CD4-positive, alpha-beta T cell (primary cell): ENCODE measurements around the gene MMRN2. TPM values are rescaled to one million over a fixed set of nuclear protein-coding genes. Genes with fewer than 3 reads are reported as not detected.
"Not testable (repeated sequence)": the region's sequence is repeated elsewhere in the genome, so short reads cannot be mapped to it uniquely, and the experiment has no call there.

ENCODE experiments used
- ATAC-seq: fragments of 200-7000 bp; cut with Tn5 transposase; one replicate; pipeline ENCODE4 v1.10.0; 2022; ENCODE audit warnings: mild to moderate bottlenecking; ENCODE audit not compliant: poor library complexity
- CTCF ChIA-PET: fragments of 350-600 bp; sonication (Branson Sonifier 250); formaldehyde crosslinking; loops from one replicate; lab custom pipeline; 2021; ENCODE audit warnings: antibody characterized with exemption, inconsistent platforms; lab: Charles Lee
- POLR2A ChIA-PET: fragments of 350-600 bp; sonication (Branson Sonifier 250); formaldehyde crosslinking; loops from one replicate; lab custom pipeline; 2021; ENCODE audit warnings: antibody characterized with exemption, inconsistent platforms; lab: Charles Lee
- DNase-seq, 14 experiments: peaks; one replicate each; pipeline ENCODE4 v3.0.0-alpha.2; 2013 to 2020; ENCODE audit warnings: mixed read lengths in 2 of 14
- H3K27ac ChIP-seq, 2 donors: one replicate each; pipeline versions ENCODE4 v1.5.1 to v1.7.0; 2013; ENCODE audit warnings: low read length in 2 of 2, low read depth in 1 of 2, mild to moderate bottlenecking in 1 of 2
- H3K27me3 ChIP-seq, 2 experiments: 1 replicate in 1 of 2; 2 replicates in 1 of 2; pipeline versions ENCODE4 v1.6.1 to v1.7.0; 2013; ENCODE audit warnings: low read length in 2 of 2, control low read depth in 1 of 2, mild to moderate bottlenecking in 1 of 2, moderate library complexity in 1 of 2; ENCODE audit not compliant: insufficient read depth in 2 of 2, control insufficient read depth in 1 of 2
- H3K36me3 ChIP-seq: one replicate; pipeline ENCODE4 v1.6.1; 2013; ENCODE audit warnings: low read length, control low read depth; ENCODE audit not compliant: insufficient read depth
- H3K4me1 ChIP-seq: one replicate; pipeline ENCODE4 v1.6.1; 2013; ENCODE audit warnings: low read length, control low read depth; ENCODE audit not compliant: insufficient read depth
- H3K4me3 ChIP-seq: one replicate; pipeline ENCODE4 v1.5.1; 2013; ENCODE audit warnings: mild to moderate bottlenecking, low read length, moderate library complexity
- H3K9me3 ChIP-seq, 2 experiments: 1 replicate in 1 of 2; 2 replicates in 1 of 2; pipeline versions ENCODE4 v1.6.1 to v1.7.0; 2013; ENCODE audit warnings: low read length in 2 of 2, mild to moderate bottlenecking in 2 of 2, control low read depth in 1 of 2, moderate library complexity in 1 of 2; ENCODE audit not compliant: control insufficient read depth in 1 of 2, insufficient read depth in 1 of 2
- H3K27ac Mint-ChIP-seq: one replicate; pipeline ENCODE4 v1.8.0; 2020; ENCODE audit warnings: mixed read lengths
- H3K27me3 Mint-ChIP-seq: one replicate; pipeline ENCODE4 v1.8.0; 2021; ENCODE audit warnings: mixed read lengths
- H3K36me3 Mint-ChIP-seq: one replicate; pipeline ENCODE4 v1.8.0; 2021; ENCODE audit warnings: low read depth, mixed read lengths
- H3K4me1 Mint-ChIP-seq: one replicate; pipeline ENCODE4 v1.8.0; 2021; ENCODE audit warnings: low read depth, mixed read lengths
- H3K4me3 Mint-ChIP-seq: one replicate; pipeline ENCODE4 v1.8.0; 2020; ENCODE audit warnings: mild to moderate bottlenecking, mixed read lengths
- H3K9me3 Mint-ChIP-seq: one replicate; pipeline ENCODE4 v1.8.0; 2020; ENCODE audit warnings: mixed read lengths
- CTCF ChIP-seq: fragments of 200-600 bp; IDR thresholded peaks from one replicate; pipeline ENCODE4 v1.8.0; 2022; ENCODE audit warnings: antibody characterized with exemption, mild to moderate bottlenecking
- intact Hi-C, 2 experiments: fragments of 100-400 bp; cut with DNase I in 1 of 2; cut with micrococcal nuclease in 1 of 2; formaldehyde crosslinking; loops; one replicate each; pipeline versions ENCODE4 v1.15.1 to v1.9.0; 2023 to 2025; cut with DNase I, micrococcal nuclease
- total RNA-seq, 174 experiments: library from RNA in 2 of 174; stranded (reverse) in 2 of 174; gene quantifications; one replicate each; pipeline ENCODE4 v1.2.3 and lab custom pipeline; 2021 to 2026

Gene MMRN2
- total RNA-seq, 2 experiments from 2014 or later: 0.47 to 1.8 TPM

DNA sequence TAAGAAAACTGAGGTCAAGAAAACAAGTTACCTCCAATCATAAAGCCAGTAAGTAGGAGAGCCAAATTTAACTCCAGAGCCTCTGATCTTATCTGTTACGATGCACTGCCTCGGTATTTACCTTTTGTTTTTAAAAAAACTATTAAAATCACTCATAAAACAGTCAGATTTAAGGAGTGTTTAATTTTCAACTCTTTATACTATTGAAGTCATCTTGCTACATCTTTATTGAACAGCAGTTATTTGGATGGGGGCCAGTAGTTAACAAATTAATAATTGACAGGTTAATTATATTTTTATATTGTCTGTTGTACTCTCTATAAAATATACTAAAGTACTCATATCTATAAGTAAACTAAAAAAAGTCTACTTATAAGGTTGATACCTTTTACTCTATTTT lies 35.5 kb upstream of the MMRN2 start:
- POLR2A ChIA-PET: no interaction called here

GRCh38 chr10:86992456-86992855 lies 35.0 kb upstream of the MMRN2 start:
- Mint-ChIP-seq H3K9me3 (no peaks in the 10 kb centered on the region), H3K36me3 (no peaks in the 10 kb centered on the region), H3K4me3 (no peak overlapping the region), H3K27me3 (peaks cover 24% of the 10 kb centered on the region), H3K27ac (no peak overlapping the region), H3K4me1 (no peaks in the 10 kb centered on the region)
- no peaks in the 10 kb centered on the region for H3K36me3 ChIP-seq
- no peak for TF ChIP-seq CTCF
- H3K4me3 ChIP-seq: no peak overlapping the region
- POLR2A ChIA-PET: no interaction called here
- ATAC-seq: no peak
- CTCF ChIA-PET: no interaction called here
- no peak for DNase-seq
- H3K9me3 ChIP-seq: no peaks in the 10 kb centered on the region
- H3K27ac ChIP-seq: no peak overlapping the region
- peaks cover 0 to 8% of the 10 kb centered on the region in 2 experiments for H3K27me3 ChIP-seq
- H3K4me1 ChIP-seq: no peaks in the 10 kb centered on the region
- intact Hi-C loops: no loop called here

More for the DNA sequence above, 35.5 kb upstream of the MMRN2 start:
- H3K36me3 ChIP-seq: no peaks in the 10 kb centered on the region
- H3K4me3 ChIP-seq: no peak overlapping the region
- no peak for ATAC-seq
- DNase-seq: no peak
- TF ChIP-seq CTCF: no peak
- no peak overlapping the region for H3K27ac ChIP-seq
- no peaks in the 10 kb centered on the region for H3K9me3 ChIP-seq
- H3K9me3 Mint-ChIP-seq: no peaks in the 10 kb centered on the region
- peaks cover 24% of the 10 kb centered on the region for H3K27me3 Mint-ChIP-seq
- intact Hi-C loops: no loop called here
- no peaks in the 10 kb centered on the region for H3K36me3 Mint-ChIP-seq
- H3K27ac Mint-ChIP-seq: no peak overlapping the region
- CTCF ChIA-PET: no interaction called here
- H3K4me1 Mint-ChIP-seq: no peaks in the 10 kb centered on the region
- peaks cover 0 to 8% of the 10 kb centered on the region in 2 experiments for H3K27me3 ChIP-seq
- H3K4me1 ChIP-seq: no peaks in the 10 kb centered on the region
- no peak overlapping the region for H3K4me3 Mint-ChIP-seq

- H3K4me3 ChIP-seq, H3K27ac Mint-ChIP-seq, CTCF ChIA-PET, POLR2A ChIA-PET, H3K27ac ChIP-seq, DNase-seq, H3K9me3 ChIP-seq, H3K4me3 Mint-ChIP-seq, H3K4me1 ChIP-seq, ATAC-seq, intact Hi-C loops, H3K9me3 Mint-ChIP-seq, H3K27me3 ChIP-seq, H3K36me3 Mint-ChIP-seq, H3K4me1 Mint-ChIP-seq, H3K36me3 ChIP-seq: not testable (repeated sequence)
- peaks cover 26% of the 10 kb centered on the region for H3K27me3 Mint-ChIP-seq
These were observed 33.9 kb upstream of the MMRN2 start for GRCh38 chr10:86991362-86991761.

DNA sequence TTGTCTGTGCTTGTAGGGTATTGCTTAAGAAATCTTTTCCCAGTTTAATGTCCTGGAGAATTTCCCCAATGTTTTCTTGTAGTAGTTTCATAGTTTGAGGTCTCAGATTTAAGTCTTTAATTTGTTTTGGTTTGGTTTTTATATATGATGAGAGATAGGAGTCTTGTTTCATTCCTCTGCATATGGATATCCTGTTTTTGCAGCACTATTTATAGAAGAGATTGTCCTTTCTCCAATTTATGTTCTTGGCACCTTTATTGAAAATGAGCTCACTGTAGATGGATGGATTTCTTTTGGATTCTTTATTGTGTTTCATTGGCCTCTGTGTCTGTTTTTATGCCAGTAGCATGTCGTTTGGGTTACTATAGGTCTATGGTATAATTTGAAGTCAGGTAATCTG lies 31.1 kb upstream of the MMRN2 start:
- POLR2A ChIA-PET: interaction anchor here (0.6 kb wide), 1 partner anchor 26 kb away, joined by 3 read pairs; no protein-coding TSS in a partner anchor
- Histone ChIP-seq H3K27ac (no peak overlapping the region), H3K9me3 (no peaks in the 10 kb centered on the region), H3K4me3 (no peak overlapping the region), H3K27me3 (peaks cover 0 to 8% of the 10 kb centered on the region in 2 experiments), H3K36me3 (no peaks in the 10 kb centered on the region), H3K4me1 (no peaks in the 10 kb centered on the region)
- no peak overlapping the region for H3K27ac Mint-ChIP-seq
- ATAC-seq: no peak
- H3K4me1 Mint-ChIP-seq: no peaks in the 10 kb centered on the region
- no peaks in the 10 kb centered on the region for H3K36me3 Mint-ChIP-seq
- intact Hi-C loops: no loop called here
- CTCF ChIA-PET: no interaction called here
- TF ChIP-seq CTCF: no peak
- DNase-seq: no peak
- no peaks in the 10 kb centered on the region for H3K9me3 Mint-ChIP-seq
- H3K4me3 Mint-ChIP-seq: no peak overlapping the region
- H3K27me3 Mint-ChIP-seq: peaks cover 28% of the 10 kb centered on the region

DNA sequence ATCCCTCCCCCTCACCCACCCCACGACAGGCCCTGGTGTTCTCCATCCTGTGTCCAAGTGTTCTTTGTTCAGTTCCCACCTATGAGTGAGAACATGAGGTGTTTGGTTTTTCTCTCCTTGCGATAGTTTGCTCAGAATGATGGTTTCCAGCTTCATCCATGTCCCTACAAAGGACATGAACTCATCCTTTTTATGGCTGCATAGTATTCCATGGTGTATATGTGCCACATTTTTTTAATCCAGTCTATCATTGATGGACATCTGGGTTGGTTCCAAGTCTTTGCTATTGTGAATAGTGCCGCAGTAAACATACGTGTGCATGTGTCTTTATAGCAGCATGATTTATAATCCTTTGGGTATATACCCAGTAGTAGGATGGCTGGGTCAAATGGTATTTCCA lies 27.1 kb upstream of the MMRN2 start:
- H3K27me3 ChIP-seq, H3K36me3 Mint-ChIP-seq: not testable (repeated sequence)

More for the DNA sequence above, 27.1 kb upstream of the MMRN2 start:
- H3K27ac ChIP-seq, H3K4me1 Mint-ChIP-seq, H3K9me3 ChIP-seq, ATAC-seq, H3K4me3 Mint-ChIP-seq, DNase-seq, H3K4me3 ChIP-seq, POLR2A ChIA-PET, H3K4me1 ChIP-seq, H3K27ac Mint-ChIP-seq, H3K9me3 Mint-ChIP-seq, H3K36me3 ChIP-seq, intact Hi-C loops: not testable (repeated sequence)
- H3K27me3 Mint-ChIP-seq: peaks cover 15% of the 10 kb centered on the region
- CTCF ChIA-PET: interaction anchor here (1.0 kb wide), 1 partner anchor 18 kb away, joined by 3 read pairs; no protein-coding TSS in a partner anchor
